H1 (cell line): ENCODE measurements around the gene KIF11. TPM values are rescaled to one million over a fixed set of nuclear protein-coding genes. Genes with fewer than 3 reads are reported as not detected.

Experiments
- CTCF ChIA-PET: fragments of 300-600 bp; sonication (Branson Sonifier 250); formaldehyde crosslinking; loops from one replicate; lab custom pipeline; 2021; ENCODE audit not compliant: partially characterized antibody; lab: Charles Lee
- POLR2A ChIA-PET: fragments of 300-600 bp; sonication (Branson Sonifier 250); formaldehyde crosslinking; loops from one replicate; lab custom pipeline; 2021; ENCODE audit warnings: inconsistent platforms; ENCODE audit not compliant: partially characterized antibody; lab: Charles Lee
- DNase-seq, 2 experiments: peaks; one replicate each; pipeline versions ENCODE4 v3.0.0 to v3.0.0-alpha.2; 2010 to 2022; ENCODE audit warnings: low spot score in 2 of 2, low read depth in 1 of 2, mixed read lengths in 1 of 2
- FAIRE-seq: peaks from 2 replicates; lab custom pipeline; 2011; peaks lifted over from hg19 to GRCh38; lab: Jason Lieb, UNC
- H2AFZ ChIP-seq: 2 replicates; pipeline ENCODE4 v1.8.1; 2012; ENCODE audit warnings: low read length, inconsistent platforms
- H2AK5ac ChIP-seq: 2 replicates; pipeline ENCODE4 v1.6.1; 2013; ENCODE audit warnings: low read depth, low read length
- H2BK120ac ChIP-seq: replicated peaks from 2 replicates; pipeline ENCODE3; 2013; ENCODE audit warnings: low read depth, low read length, inconsistent platforms
- H2BK12ac ChIP-seq: 2 replicates; pipeline ENCODE4 v1.6.1; 2013; ENCODE audit warnings: low read depth, low read length
- H2BK15ac ChIP-seq: 2 replicates; pipeline ENCODE4 v1.6.1; 2013; ENCODE audit warnings: low read length
- H2BK20ac ChIP-seq: 2 replicates; pipeline ENCODE4 v1.6.1; 2013; ENCODE audit warnings: low read length
- H2BK5ac ChIP-seq: 2 replicates; pipeline ENCODE4 v1.6.1; 2013; ENCODE audit warnings: low read depth, low read length
- H3K14ac ChIP-seq: 2 replicates; pipeline ENCODE4 v1.6.1; 2013; ENCODE audit warnings: inconsistent platforms; ENCODE audit not compliant: insufficient read length
- H3K18ac ChIP-seq: 2 replicates; pipeline ENCODE4 v1.6.1; 2013; ENCODE audit warnings: low read length; ENCODE audit errors: extremely low read depth
- H3K23ac ChIP-seq: 2 replicates; pipeline ENCODE4 v1.6.1; 2013; ENCODE audit warnings: inconsistent platforms; ENCODE audit not compliant: insufficient read length
- H3K23me2 ChIP-seq: 2 replicates; pipeline ENCODE4 v1.6.1; 2013; ENCODE audit warnings: low read depth, low read length
- H3K27ac ChIP-seq: 2 replicates; pipeline ENCODE4 v1.6.1; 2011; ENCODE audit warnings: low read depth, low read length, inconsistent platforms
- H3K27me3 ChIP-seq, 4 experiments: replicated peaks in 1 of 4; 1 replicate in 1 of 4; 2 replicates in 3 of 4; pipeline versions ENCODE4 v1.6.1 to v1.8.1; 2011 to 2013; ENCODE audit warnings: low read length in 3 of 4, mild to moderate bottlenecking in 3 of 4, inconsistent platforms in 2 of 4, mixed read lengths in 2 of 4, moderate library complexity in 1 of 4; ENCODE audit not compliant: control insufficient read depth in 3 of 4, insufficient read depth in 3 of 4; ENCODE audit errors: extremely low read depth in 1 of 4
- H3K36me3 ChIP-seq, 4 experiments: 2 replicates each; pipeline versions ENCODE4 v1.6.1 to v1.8.1; 2011 to 2013; ENCODE audit warnings: mild to moderate bottlenecking in 4 of 4, low read length in 3 of 4, moderate library complexity in 2 of 4, control low read depth in 1 of 4, inconsistent platforms in 1 of 4; ENCODE audit not compliant: insufficient read depth in 4 of 4, control insufficient read depth in 2 of 4
- H3K4ac ChIP-seq: replicated peaks from 2 replicates; pipeline ENCODE3; 2013; ENCODE audit warnings: low read length, low read depth, mixed read lengths, inconsistent platforms; ENCODE audit not compliant: insufficient read length
- H3K4me1 ChIP-seq, 4 experiments: replicated peaks in 1 of 4; 1 replicate in 1 of 4; 2 replicates in 3 of 4; pipeline versions ENCODE4 v1.6.1 to v1.8.1; 2011 to 2013; ENCODE audit warnings: low read length in 3 of 4, inconsistent platforms in 2 of 4, mixed read lengths in 1 of 4; ENCODE audit not compliant: insufficient read depth in 4 of 4, control insufficient read depth in 3 of 4
- H3K4me2 ChIP-seq, 2 experiments: 2 replicates each; pipeline versions ENCODE4 v1.6.1 to v1.8.1; 2011 to 2013; ENCODE audit warnings: low read depth in 2 of 2, low read length in 2 of 2, control low read depth in 1 of 2, inconsistent platforms in 1 of 2, mild to moderate bottlenecking in 1 of 2; ENCODE audit not compliant: insufficient read depth in 1 of 2
- H3K4me3 ChIP-seq, 4 experiments: fragments of 200-600, 300-600 bp in 1 of 4; sonication (generic), shearing (Covaris generic), sonication (Bioruptor Twin) in 1 of 4; 2 replicates each; pipeline versions ENCODE4 v1.5.1 to v1.8.1; 2011 to 2016; ENCODE audit warnings: low read length in 4 of 4, low read depth in 3 of 4, control low read depth in 2 of 4, inconsistent platforms in 2 of 4, mild to moderate bottlenecking in 2 of 4, mixed read lengths in 1 of 4, moderate library complexity in 1 of 4; ENCODE audit not compliant: insufficient read depth in 2 of 4; ENCODE audit errors: extremely low read depth in 1 of 4
- H3K56ac ChIP-seq: replicated peaks from 2 replicates; pipeline ENCODE3; 2013; ENCODE audit warnings: low read depth, mild to moderate bottlenecking, mixed read lengths, low read length, inconsistent platforms; ENCODE audit not compliant: insufficient read length
- H3K79me1 ChIP-seq: 2 replicates; pipeline ENCODE4 v1.6.1; 2013; ENCODE audit warnings: low read depth, low read length, control low read depth
- H3K79me2 ChIP-seq, 2 experiments: 2 replicates each; pipeline versions ENCODE4 v1.6.1 to v1.8.1; 2012 to 2013; ENCODE audit warnings: low read length in 2 of 2, mild to moderate bottlenecking in 2 of 2, inconsistent platforms in 1 of 2; ENCODE audit not compliant: insufficient read depth in 2 of 2, control insufficient read depth in 1 of 2
- H3K9ac ChIP-seq, 4 experiments: replicated peaks in 1 of 4; 1 replicate in 1 of 4; 2 replicates in 3 of 4; pipeline versions ENCODE4 v1.6.1 to v1.8.1; 2011 to 2013; ENCODE audit warnings: low read depth in 3 of 4, low read length in 3 of 4, control low read depth in 2 of 4, mild to moderate bottlenecking in 2 of 4, moderate library complexity in 2 of 4, inconsistent platforms in 1 of 4; ENCODE audit errors: extremely low read depth in 1 of 4
- H3K9me3 ChIP-seq, 2 experiments: 2 replicates each; pipeline versions ENCODE4 v1.6.1 to v1.8.1; 2012 to 2013; ENCODE audit warnings: mild to moderate bottlenecking in 2 of 2, moderate library complexity in 2 of 2, control low read depth in 1 of 2, inconsistent platforms in 1 of 2, low read depth in 1 of 2, low read length in 1 of 2, mixed read lengths in 1 of 2; ENCODE audit not compliant: insufficient read depth in 2 of 2
- H4K20me1 ChIP-seq, 2 experiments: replicated peaks in 1 of 2; 2 replicates each; pipeline versions ENCODE3 to v1.8.1; 2011 to 2013; ENCODE audit warnings: inconsistent platforms in 2 of 2, low read length in 2 of 2, mild to moderate bottlenecking in 1 of 2; ENCODE audit not compliant: insufficient read depth in 2 of 2, control insufficient read depth in 1 of 2
- H4K5ac ChIP-seq: 2 replicates; pipeline ENCODE4 v1.6.1; 2013; ENCODE audit warnings: low read length, low read depth, mixed read lengths, inconsistent platforms; ENCODE audit not compliant: insufficient read length
- H4K8ac ChIP-seq: 2 replicates; pipeline ENCODE4 v1.8.0; 2013; ENCODE audit warnings: mild to moderate bottlenecking, moderate library complexity, low read length, inconsistent platforms; ENCODE audit not compliant: insufficient read depth; ENCODE audit errors: extremely low read depth
- H4K91ac ChIP-seq: replicated peaks from 2 replicates; pipeline ENCODE3; 2013; ENCODE audit warnings: low read length, mixed read lengths, inconsistent platforms; ENCODE audit not compliant: insufficient read length
- ASH2L ChIP-seq: fragments of 200-600, 300-600 bp; sonication (generic); IDR thresholded peaks from one replicate; pipeline ENCODE4 v1.7.1; 2017; ENCODE audit warnings: low read length
- CEBPB ChIP-seq: IDR thresholded peaks from 2 replicates; pipeline ENCODE4 v1.6.1; 2012; ENCODE audit warnings: low read depth, low read length
- CREB1 ChIP-seq: IDR thresholded peaks from 2 replicates; pipeline ENCODE4 v1.6.1; 2012; ENCODE audit warnings: inconsistent platforms
- E2F6 ChIP-seq: IDR thresholded peaks from 2 replicates; pipeline ENCODE4 v1.6.1; 2012; ENCODE audit warnings: inconsistent platforms
- EZH2 ChIP-seq: fragments of 200-600 bp; sonication (generic); IDR thresholded peaks from 2 replicates; pipeline ENCODE4 v1.7.1; 2012; ENCODE audit warnings: low read depth, mild to moderate bottlenecking, moderate library complexity, low read length, inconsistent platforms; ENCODE audit not compliant: severe bottlenecking
- KDM1A ChIP-seq: fragments of 200-600, 300-600 bp; sonication (generic); IDR thresholded peaks from 2 replicates; pipeline ENCODE4 v1.7.1; 2016; ENCODE audit warnings: mild to moderate bottlenecking, low read length, borderline replicate concordance
- KDM4A ChIP-seq: IDR thresholded peaks from one replicate; pipeline ENCODE4 v1.7.1; 2012; ENCODE audit warnings: low read depth, mild to moderate bottlenecking, moderate library complexity, low read length, inconsistent platforms; ENCODE audit not compliant: severe bottlenecking
- RBBP5 ChIP-seq: IDR thresholded peaks from 2 replicates; pipeline ENCODE4 v1.7.1; 2012; ENCODE audit warnings: low read depth, mild to moderate bottlenecking, inconsistent platforms, low read length, moderate library complexity, borderline replicate concordance
- SUZ12 ChIP-seq: fragments of 200-600 bp; sonication (generic); IDR thresholded peaks from 2 replicates; pipeline ENCODE4 v1.6.1; 2012; ENCODE audit warnings: mild to moderate bottlenecking, inconsistent platforms, low read length, moderate library complexity, mixed read lengths
- WGBS, 2 experiments: shearing (Covaris generic) in 1 of 2; methylation state at CpG; one replicate each; pipeline versions ENCODE4 v1.1.6 to v1.1.7; 2013 to 2015; ENCODE audit warnings: low lambda C conversion rate in 2 of 2, mixed read lengths in 2 of 2, inconsistent platforms in 1 of 2, low coverage in 1 of 2, missing lambda C conversion rate in 1 of 2; ENCODE audit not compliant: insufficient replicate concordance in 2 of 2, insufficient coverage in 1 of 2, insufficient read length in 1 of 2; ENCODE audit errors: extremely low coverage in 1 of 2, missing lambda C conversion rate in 1 of 2; 5-methylcytosine and 5-hydroxymethylcytosine counted together
- polyA plus RNA-seq, 7 experiments: library from polyadenylated mRNA; depleted of rRNA in 3 of 7; stranded (reverse) in 5 of 7; unstranded in 2 of 7; fragments of >200 nt in 5 of 7; fragments of 200-250 nt in 2 of 7; gene quantifications; 1 replicate in 5 of 7; 2 replicates in 1 of 7; 4 replicates in 1 of 7; pipeline versions ENCODE4 v1.2.1 to v1.2.3, GENCODE V29; 2011 to 2013; ENCODE audit warnings: missing spikeins in 2 of 7, mixed read lengths in 2 of 7
- total RNA-seq: library from RNA; stranded (reverse); fragmentation: NEBNext Ultra II Directional; extraction: Animal tissue kit (Norgen Biotek cat#: 25700); gene quantifications from 2 replicates; pipeline ENCODE4 v1.2.1, GENCODE V29; 2021

The KIF11 gene
- total and polyA plus RNA-seq, 2 of the 8 experiments (the other 6 are each of a cell fraction or from before 2014, with no cell fraction given): 11.1 to 59.2 TPM

GRCh38 chr10:92699518-92700381 lies 106.8 kb downstream of the KIF11 start:
- ChIA-PET POLR2A (interaction anchor here (1.2 to 1.3 kb wide), 2 partner anchors 9 to 11 kb away, joined by 3 to 4 read pairs; no protein-coding TSS in a partner anchor), CTCF (interaction anchor here (0.6 to 0.7 kb wide), 3 partner anchors 15 to 1295 kb away, joined by 3 read pairs; no protein-coding TSS in a partner anchor)
- no peak overlapping the region; a peak in 1 of 7 replicates for H3K9ac ChIP-seq
- H3K23me2 ChIP-seq: peaks cover 9% of the 10 kb centered on the region; the same call in 1 of the 2 replicates
- FAIRE-seq (no peak), DNase-seq (peak in 1 of 2 experiments; percentile 69)
- H3K4me2 ChIP-seq: peak overlapping the region; percentile 61 to 68
- H3K4me3 ChIP-seq: peak overlapping the region; percentile 26 to 72 (median 56)
- H3K23ac ChIP-seq: no peak overlapping the region
- H2BK12ac ChIP-seq: no peak overlapping the region
- no peaks in the 10 kb centered on the region for H4K20me1 ChIP-seq
- no peak overlapping the region for H3K4ac ChIP-seq
- no peak overlapping the region for H2AK5ac ChIP-seq
- H4K5ac ChIP-seq: no peak overlapping the region
- no peak overlapping the region for H3K56ac ChIP-seq
- no peak overlapping the region for H2BK15ac ChIP-seq
- TF ChIP-seq SUZ12 (peak; percentile 51; the same call in 1 of the 2 replicates), ASH2L (peak; percentile 35), CEBPB (no peak), CREB1 (0 out of 2 replicates have a peak, but pooled peaks have one; percentile 31), E2F6 (peak; percentile 36; the same call in 1 of the 2 replicates), EZH2 (peak; percentile 54), RBBP5 (peak; percentile 24; the same call in 1 of the 2 replicates), KDM4A (peak; percentile 84), KDM1A (no peak)
- peaks cover 0 to 5% (median 0%) of the 10 kb centered on the region in 4 experiments; a peak in 4 of 7 replicates for H3K4me1 ChIP-seq
- H3K9me3 ChIP-seq: no peaks in the 10 kb centered on the region
- 2% methylated on average over 32 of the region's 32 CpGs; no CpG with 5 or more reads in 1 of the 2 experiments for WGBS, 2 experiments
- peak overlapping the region; percentile 94 for H2AFZ ChIP-seq
- H2BK120ac ChIP-seq: no peak overlapping the region
- H3K18ac ChIP-seq: no peak overlapping the region; the same call in 1 of the 2 replicates
- no peak overlapping the region for H4K8ac ChIP-seq
- H3K79me2 ChIP-seq: no peaks in the 10 kb centered on the region
- peaks cover 22 to 58% (median 47%) of the 10 kb centered on the region in 4 experiments for H3K27me3 ChIP-seq
- H4K91ac ChIP-seq: no peak overlapping the region
- no peak overlapping the region for H3K27ac ChIP-seq
- no peak overlapping the region for H3K14ac ChIP-seq
- no peak overlapping the region for H2BK20ac ChIP-seq
- H3K36me3 ChIP-seq: peaks cover 0 to 2% (median 0%) of the 10 kb centered on the region in 4 experiments; a peak in 1 of 8 replicates
- H3K79me1 ChIP-seq: no peaks in the 10 kb centered on the region
- no peak overlapping the region for H2BK5ac ChIP-seq
